Ishikawa (cell line): ENCODE results near the gene BTNL3.

ENCODE experiments used
- CEBPB ChIP-seq: IDR thresholded peaks from 2 replicates; pipeline ENCODE4 v1.6.1; 2012
- EGR1 ChIP-seq: IDR thresholded peaks from 2 replicates; pipeline ENCODE4 v1.6.1; 2012
- FOXM1 ChIP-seq: IDR thresholded peaks from 2 replicates; pipeline ENCODE4 v1.6.1; 2012; ENCODE audit warnings: low read depth, borderline replicate concordance
- NFIC ChIP-seq: IDR thresholded peaks from 2 replicates; pipeline ENCODE4 v1.6.1; 2012
- RAD21 ChIP-seq: IDR thresholded peaks from 2 replicates; pipeline ENCODE4 v1.6.1; 2012; ENCODE audit warnings: low read depth
- REST ChIP-seq: IDR thresholded peaks from 2 replicates; pipeline ENCODE4 v1.6.1; 2012; ENCODE audit warnings: low read depth, mild to moderate bottlenecking
- TAF1 ChIP-seq: IDR thresholded peaks from 2 replicates; pipeline ENCODE4 v1.6.1; 2012; ENCODE audit warnings: low read depth, mild to moderate bottlenecking
- YY1 ChIP-seq: IDR thresholded peaks from 2 replicates; pipeline ENCODE4 v1.6.1; 2012; ENCODE audit warnings: low read depth

GRCh38 chr5:180970336-180970735 is 18.3 kb upstream of the BTNL3 start:
- TF ChIP-seq EGR1 (no peak), RAD21 (no peak), REST (no peak), FOXM1 (no peak), CEBPB (no peak), YY1 (no peak), NFIC (no peak), TAF1 (no peak)
